ENCODE data around the gene IRX6.

Gene IRX6

GRCh38 chr16:55367866-55368603 is 44.0 kb downstream of the IRX6 start:
- DNase-seq: no peak

GRCh38 chr16:55369151-55369550 is 45.1 kb downstream of the IRX6 start:
- DNase-seq: no peak

DNA sequence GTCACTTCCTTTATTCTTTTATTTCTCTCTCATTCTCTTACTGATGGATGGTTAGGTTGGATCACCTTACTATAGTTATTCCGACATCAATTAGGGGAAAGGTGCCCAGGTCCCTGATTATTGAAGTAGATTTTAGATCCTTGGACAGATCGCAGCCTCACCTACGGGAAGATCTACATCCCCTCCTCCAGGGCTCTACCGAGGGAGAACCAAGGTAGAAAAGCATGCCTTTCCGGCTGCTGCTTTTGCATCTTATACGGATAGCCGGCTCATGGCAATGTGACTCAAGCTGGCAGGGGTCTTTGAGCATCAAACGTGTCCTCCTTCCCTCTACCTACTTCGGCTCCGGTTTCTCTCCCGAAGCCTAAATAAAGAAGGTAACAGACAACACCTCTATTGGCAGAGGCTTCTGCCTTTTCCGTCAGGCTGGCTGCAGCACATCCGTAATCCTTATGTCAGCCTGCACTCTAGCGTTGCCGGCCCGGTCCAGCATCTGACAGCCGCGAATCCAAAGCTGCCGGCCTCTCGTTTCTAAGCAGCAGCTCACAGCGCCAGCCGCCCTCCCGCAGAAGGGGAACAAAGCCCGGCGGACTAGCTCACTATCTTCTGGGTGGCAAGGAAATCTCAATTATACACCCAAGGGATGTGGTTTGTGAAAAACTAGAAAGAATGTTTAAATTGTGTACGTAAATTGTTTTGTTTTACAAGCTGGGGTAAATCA is 46.9 kb downstream of the IRX6 start:
- no peak for DNase-seq

- DNase-seq: no peak
Measured at GRCh38 chr16:55372792-55373488, 48.9 kb downstream of the IRX6 start.

GRCh38 chr16:55373489-55373832 is 49.5 kb downstream of the IRX6 start:
- DNase-seq: no peak

GRCh38 chr16:55376045-55376444 is 52.0 kb downstream of the IRX6 start:
- no peak for DNase-seq

- DNase-seq: no peak
Measured at GRCh38 chr16:55376567-55377167, 52.7 kb downstream of the IRX6 start.

GRCh38 chr16:55377840-55378239 is 53.8 kb downstream of the IRX6 start:
- DNase-seq: no peak

DNA sequence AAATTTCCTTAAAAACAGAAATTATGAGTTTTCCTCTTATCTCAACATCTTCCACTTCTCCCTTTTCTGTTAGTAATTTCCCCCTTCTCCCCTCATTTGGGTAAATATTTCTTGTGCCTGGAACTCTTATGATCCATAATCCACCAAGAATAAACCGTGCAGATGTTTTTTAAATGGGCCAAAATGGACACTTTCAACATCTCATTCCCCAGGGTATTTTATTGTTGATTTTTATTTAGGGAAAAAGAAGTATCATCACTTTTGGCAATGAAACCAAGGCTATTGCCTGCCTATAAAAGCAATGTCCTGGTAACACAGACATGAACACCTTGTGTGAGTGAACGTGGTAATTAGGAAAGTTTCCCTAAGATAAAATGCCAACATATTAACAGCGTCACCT is 54.6 kb downstream of the IRX6 start:
- no peak for DNase-seq

DNA sequence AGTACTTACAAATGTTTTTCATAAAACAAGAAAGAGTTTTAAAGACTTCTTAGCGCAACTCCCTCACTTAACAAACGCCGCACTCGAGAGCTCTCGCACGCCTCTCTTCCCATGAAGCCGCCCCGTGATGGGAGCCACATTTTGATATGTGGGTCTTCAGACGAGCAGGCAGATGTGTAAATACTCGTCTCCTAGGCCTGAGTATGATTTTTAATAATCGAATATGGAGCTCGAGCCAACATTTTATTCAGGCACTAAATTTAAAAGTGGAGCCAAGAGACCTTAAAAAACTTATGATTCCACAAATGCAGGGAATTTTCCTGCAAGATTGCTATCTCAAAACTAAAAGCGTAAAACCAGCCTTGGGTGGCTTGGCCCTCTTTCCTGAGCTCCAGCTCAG is 55.4 kb downstream of the IRX6 start:
- no peak for DNase-seq

DNA sequence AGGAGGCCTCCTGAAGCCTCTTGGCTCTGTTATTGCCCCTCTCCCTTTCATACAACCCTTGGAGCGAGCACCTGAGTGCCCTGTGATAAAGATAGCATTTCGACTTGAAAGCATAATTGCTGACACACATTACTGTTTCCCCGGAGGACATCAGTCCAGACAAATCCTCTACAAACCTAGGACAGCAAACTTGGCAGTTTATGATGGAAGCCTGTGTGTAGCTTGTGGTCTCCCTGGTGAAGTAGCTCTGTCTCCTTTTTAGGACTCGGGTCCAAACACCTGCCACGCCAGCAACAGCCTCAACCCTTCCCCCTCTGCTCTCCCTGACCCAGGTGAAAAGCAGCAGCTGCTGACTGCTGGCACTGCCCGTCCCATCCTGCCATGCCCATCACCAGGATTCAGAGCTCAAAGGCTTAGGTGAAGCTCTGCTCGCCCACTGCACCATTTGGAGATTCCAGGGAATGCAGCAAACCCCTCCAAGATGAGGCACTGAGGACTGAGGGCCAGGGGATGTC is 55.9 kb downstream of the IRX6 start:
- DNase-seq: no peak

All from SHP77 treated with DMSO at 0.1 percent for 48 hours (cell line).